DND-41 (cell line): ENCODE data around the gene ZFPM1.

Experiments used
- ATAC-seq: fragments of 200-7000 bp; cut with Tn5 transposase; 3 replicates; pipeline ENCODE4 v1.9.1; 2021; ENCODE audit warnings: low read depth; ENCODE audit not compliant: insufficient read depth
- DNase-seq: peaks from one replicate; pipeline ENCODE4 v3.0.0-alpha.2; 2020
- H2AFZ ChIP-seq: 2 replicates; pipeline ENCODE4 v1.6.0; 2012; ENCODE audit warnings: low read depth, low read length
- H3K27ac ChIP-seq: 2 replicates; pipeline ENCODE4 v1.5.1; 2012; ENCODE audit warnings: low read length, inconsistent platforms
- H3K27me3 ChIP-seq: fragments of 200-600 bp; sonication (generic); 2 replicates; pipeline ENCODE4 v1.6.0; 2012; ENCODE audit warnings: low read length, mild to moderate bottlenecking, inconsistent platforms; ENCODE audit not compliant: insufficient read depth, poor library complexity
- H3K36me3 ChIP-seq: 2 replicates; pipeline ENCODE4 v1.5.1; 2012; ENCODE audit warnings: low read length, inconsistent platforms; ENCODE audit not compliant: insufficient read depth
- H3K4me1 ChIP-seq: 2 replicates; pipeline ENCODE4 v1.5.1; 2012; ENCODE audit warnings: mild to moderate bottlenecking, low read length; ENCODE audit not compliant: insufficient read depth
- H3K4me2 ChIP-seq: 2 replicates; pipeline ENCODE4 v1.6.0; 2012; ENCODE audit warnings: mild to moderate bottlenecking, moderate library complexity, low read length, inconsistent platforms; ENCODE audit not compliant: insufficient read depth
- H3K4me3 ChIP-seq, 2 experiments: fragments of 200-600 bp in 1 of 2; shearing (Covaris generic) in 1 of 2; 2 replicates each; pipeline ENCODE4 v1.5.1; 2012 to 2016; ENCODE audit warnings: inconsistent platforms in 2 of 2, low read length in 2 of 2, mild to moderate bottlenecking in 2 of 2, low read depth in 1 of 2, moderate library complexity in 1 of 2
- H3K79me2 ChIP-seq: 2 replicates; pipeline ENCODE4 v1.6.0; 2012; ENCODE audit warnings: low read length, inconsistent platforms; ENCODE audit not compliant: insufficient read depth
- H3K9ac ChIP-seq: 2 replicates; pipeline ENCODE4 v1.6.0; 2012; ENCODE audit warnings: low read depth, mild to moderate bottlenecking, inconsistent platforms, low read length, moderate library complexity
- H3K9me3 ChIP-seq: 2 replicates; pipeline ENCODE4 v1.5.1; 2012; ENCODE audit warnings: low read length, moderate library complexity, mild to moderate bottlenecking, inconsistent platforms; ENCODE audit not compliant: insufficient read depth, severe bottlenecking
- H4K20me1 ChIP-seq: 2 replicates; pipeline ENCODE4 v1.6.0; 2012; ENCODE audit warnings: low read length; ENCODE audit not compliant: insufficient read depth
- CTCF ChIP-seq: IDR thresholded peaks from 2 replicates; pipeline ENCODE4 v1.5.1; 2012; ENCODE audit warnings: borderline replicate concordance, low read length, moderate library complexity, mild to moderate bottlenecking; ENCODE audit not compliant: poor library complexity, severe bottlenecking; ENCODE audit errors: extremely low read depth
- EZH2 ChIP-seq: IDR thresholded peaks from 3 replicates; pipeline ENCODE4 v1.6.1; 2012; ENCODE audit warnings: borderline replicate concordance, low read depth, mild to moderate bottlenecking, moderate library complexity, low read length, inconsistent platforms; ENCODE audit not compliant: severe bottlenecking

ZFPM1 gene

GRCh38 chr16:88582912-88583575 is 130.0 kb downstream of the ZFPM1 start:
- TF ChIP-seq CTCF (no peak), EZH2 (no peak)
- Histone ChIP-seq H3K27me3 (no peaks in the 10 kb centered on the region), H3K9ac (no peak overlapping the region), H3K36me3 (peaks cover 93% of the 10 kb centered on the region), H3K9me3 (no peaks in the 10 kb centered on the region), H3K4me3 (no peak overlapping the region), H3K4me1 (0 out of 2 replicates have a peak, but pooled peaks cover 3% of the 10 kb centered on the region), H3K4me2 (no peak overlapping the region), H4K20me1 (peaks cover 90% of the 10 kb centered on the region), H3K79me2 (peaks cover 92% of the 10 kb centered on the region), H3K27ac (no peak overlapping the region), H2AFZ (no peak overlapping the region)
- DNase-seq, result no peak
- ATAC-seq, result no peak

DNA sequence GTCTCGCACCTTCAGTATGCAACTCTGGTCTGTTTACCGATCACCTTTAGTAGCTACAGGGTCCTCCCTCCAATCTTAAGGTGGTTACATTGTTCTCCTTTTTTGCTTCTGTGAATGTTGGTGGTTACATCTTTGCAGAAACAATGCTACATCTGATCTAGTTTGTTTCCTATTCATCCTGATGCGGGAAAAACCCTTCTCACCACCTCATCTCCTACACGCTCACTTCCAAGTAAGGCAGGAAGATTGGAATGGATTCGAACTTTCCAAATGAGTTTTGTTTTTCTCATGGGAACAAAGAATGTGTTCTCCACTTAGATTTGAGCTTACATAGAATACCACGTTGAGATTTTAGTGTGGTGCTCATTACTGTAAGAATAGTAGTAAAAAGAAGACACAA is 131.6 kb downstream of the ZFPM1 start:
- no peaks in the 10 kb centered on the region for H3K4me1 ChIP-seq
- H4K20me1 ChIP-seq, result peaks cover 85% of the 10 kb centered on the region
- no peak for DNase-seq
- H3K4me3 ChIP-seq, result no peak overlapping the region
- ATAC-seq, result no peak
- peaks cover 93% of the 10 kb centered on the region for H3K36me3 ChIP-seq
- no peaks in the 10 kb centered on the region for H3K27me3 ChIP-seq
- TF ChIP-seq EZH2 (no peak), CTCF (no peak)
- no peak overlapping the region for H2AFZ ChIP-seq
- H3K4me2 ChIP-seq, result no peak overlapping the region
- no peak overlapping the region for H3K9ac ChIP-seq
- H3K27ac ChIP-seq, result no peak overlapping the region
- no peaks in the 10 kb centered on the region for H3K9me3 ChIP-seq
- peaks cover 89% of the 10 kb centered on the region for H3K79me2 ChIP-seq

- peaks cover 89% of the 10 kb centered on the region for H3K79me2 ChIP-seq
- no peak overlapping the region for H3K4me3 ChIP-seq
- TF ChIP-seq CTCF, result no peak
- no peak for TF ChIP-seq EZH2
- ATAC-seq, result no peak
- no peak overlapping the region for H2AFZ ChIP-seq
- peaks cover 93% of the 10 kb centered on the region for H3K36me3 ChIP-seq
- peaks cover 79% of the 10 kb centered on the region for H4K20me1 ChIP-seq
- H3K9me3 ChIP-seq, result no peaks in the 10 kb centered on the region
- no peak for DNase-seq
- no peak overlapping the region for H3K9ac ChIP-seq
- no peak overlapping the region for H3K4me2 ChIP-seq
- no peaks in the 10 kb centered on the region for H3K4me1 ChIP-seq
- no peak overlapping the region for H3K27ac ChIP-seq
- no peaks in the 10 kb centered on the region for H3K27me3 ChIP-seq
Measured at GRCh38 chr16:88585269-88585668, 132.2 kb downstream of the ZFPM1 start.
